NCI-H82 treated with DMSO at 0.1 percent for 48 hours (cell line): ENCODE measurements around the gene COX19.

Experiments
- DNase-seq: peaks from one replicate; lab custom pipeline; 2025; ENCODE audit not compliant: unreplicated experiment; lab: John Stamatoyannopoulos, UW

Gene COX19

GRCh38 chr7:979886-980571 is 4.7 kb upstream of the COX19 start:
- DNase-seq, result no peak

- DNase-seq, result no peak
Observed at GRCh38 chr7:979151-979550, 3.8 kb upstream of the COX19 start.

- DNase-seq, result no peak
Observed at GRCh38 chr7:978416-979091, 3.2 kb upstream of the COX19 start.

- no peak for DNase-seq
Observed at GRCh38 chr7:978049-978346, 2.6 kb upstream of the COX19 start.

GRCh38 chr7:977326-978048 is 2.1 kb upstream of the COX19 start:
- DNase-seq, result no peak

- no peak for DNase-seq
Observed at GRCh38 chr7:976901-977325, 1.6 kb upstream of the COX19 start.

GRCh38 chr7:975702-976473 is 539 bp upstream of the COX19 start:
- no peak for DNase-seq

- DNase-seq, result no peak
Observed at GRCh38 chr7:974172-974571, 1.2 kb downstream of the COX19 start.

- DNase-seq, result no peak
Observed at GRCh38 chr7:973312-973711, 2.0 kb downstream of the COX19 start.

- DNase-seq, result no peak
Observed at GRCh38 chr7:972676-973309, 2.6 kb downstream of the COX19 start.

GRCh38 chr7:972110-972509 is 3.2 kb downstream of the COX19 start:
- DNase-seq, result no peak

- DNase-seq, result no peak
Observed at GRCh38 chr7:970744-971143, 4.6 kb downstream of the COX19 start.

- no peak for DNase-seq
Observed at GRCh38 chr7:969403-969802, 5.9 kb downstream of the COX19 start.

GRCh38 chr7:968205-969105 is 6.9 kb downstream of the COX19 start:
- no peak for DNase-seq

- DNase-seq, result no peak
Observed at GRCh38 chr7:967361-968082, 7.8 kb downstream of the COX19 start.

- DNase-seq, result no peak
Observed at GRCh38 chr7:966291-967069, 8.9 kb downstream of the COX19 start.

GRCh38 chr7:964401-965231 is 10.7 kb downstream of the COX19 start:
- no peak for DNase-seq
